Keratinocyte (primary cell): ENCODE measurements around the gene CCL2. TPM values are rescaled to one million over a fixed set of nuclear protein-coding genes. Genes with fewer than 3 reads are reported as not detected.

ENCODE experiments used
- DNase-seq: peaks from one replicate; pipeline ENCODE4 v3.0.0-alpha.2; 2011; ENCODE audit warnings: low read depth, missing footprints, low spot score
- FAIRE-seq: peaks from 2 replicates; lab custom pipeline; 2011; peaks lifted over from hg19 to GRCh38; lab: Jason Lieb, UNC
- H2AFZ ChIP-seq: 2 replicates; pipeline ENCODE4 v1.6.0; 2012; ENCODE audit warnings: low read length, control low read depth, inconsistent platforms; ENCODE audit not compliant: control insufficient read depth
- H3K27ac ChIP-seq: 2 replicates; pipeline ENCODE4 v1.5.1; 2011; ENCODE audit warnings: low read length; ENCODE audit not compliant: control insufficient read depth, insufficient read depth
- H3K27me3 ChIP-seq: 3 replicates; pipeline ENCODE4 v1.6.0; 2011; ENCODE audit warnings: low read length; ENCODE audit not compliant: control insufficient read depth, insufficient read depth; ENCODE audit errors: extremely low read depth
- H3K36me3 ChIP-seq, 2 experiments: 2 replicates in 1 of 2; 3 replicates in 1 of 2; pipeline ENCODE4 v1.5.1; 2011; ENCODE audit warnings: low read length in 2 of 2, mild to moderate bottlenecking in 1 of 2; ENCODE audit not compliant: control insufficient read depth in 2 of 2, insufficient read depth in 2 of 2; ENCODE audit errors: extremely low read depth in 1 of 2
- H3K4me1 ChIP-seq: 3 replicates; pipeline ENCODE4 v1.5.1; 2011; ENCODE audit warnings: low read length; ENCODE audit not compliant: control insufficient read depth, insufficient read depth; ENCODE audit errors: extremely low read depth
- H3K4me2 ChIP-seq: 3 replicates; pipeline ENCODE4 v1.6.0; 2011; ENCODE audit warnings: low read depth, low read length; ENCODE audit not compliant: control insufficient read depth, insufficient read depth; ENCODE audit errors: extremely low read depth
- H3K4me3 ChIP-seq, 3 experiments: fragments of 200-600 bp in 1 of 3; sonication (generic) in 1 of 3; 2 replicates in 2 of 3; 3 replicates in 1 of 3; pipeline ENCODE4 v1.5.1; 2011 to 2016; ENCODE audit warnings: low read length in 3 of 3, mild to moderate bottlenecking in 3 of 3, control low read depth in 2 of 3, inconsistent platforms in 1 of 3, low read depth in 1 of 3, mixed read lengths in 1 of 3, mixed run types in 1 of 3, moderate library complexity in 1 of 3; ENCODE audit not compliant: control insufficient read depth in 2 of 3, insufficient read depth in 2 of 3; ENCODE audit errors: extremely low read depth in 1 of 3
- H3K79me2 ChIP-seq: 2 replicates; pipeline ENCODE4 v1.6.0; 2012; ENCODE audit warnings: low read length; ENCODE audit not compliant: control insufficient read depth, insufficient read depth
- H3K9ac ChIP-seq: 3 replicates; pipeline ENCODE4 v1.6.0; 2011; ENCODE audit warnings: low read length; ENCODE audit not compliant: control insufficient read depth, insufficient read depth; ENCODE audit errors: extremely low read depth
- H3K9me1 ChIP-seq: 3 replicates; pipeline ENCODE4 v1.6.0; 2011; ENCODE audit warnings: low read length; ENCODE audit not compliant: control insufficient read depth, insufficient read depth; ENCODE audit errors: extremely low read depth
- H3K9me3 ChIP-seq: 2 replicates; pipeline ENCODE4 v1.5.1; 2012; ENCODE audit warnings: low read depth, low read length; ENCODE audit not compliant: control insufficient read depth
- H4K20me1 ChIP-seq: 3 replicates; pipeline ENCODE4 v1.6.0; 2011; ENCODE audit warnings: low read length; ENCODE audit not compliant: control insufficient read depth, insufficient read depth; ENCODE audit errors: extremely low read depth
- EZH2 ChIP-seq: IDR thresholded peaks from one replicate; pipeline ENCODE4 v1.6.1; 2012; ENCODE audit warnings: inconsistent platforms, mild to moderate bottlenecking, low read length, moderate library complexity
- dilution Hi-C: fragments of 300-500 bp; cut with MboI; formaldehyde crosslinking; loops from one replicate; pipeline ENCODE4 v1.7.0; 2020; ENCODE audit warnings: low sequenced_read_pairs; ENCODE audit not compliant: extremely low pct_ligation_motif_present
- polyA plus RNA-seq, 5 experiments: library from polyadenylated mRNA; depleted of rRNA in 3 of 5; stranded (reverse) in 3 of 5; stranded (forward) in 1 of 5; unstranded in 1 of 5; fragments of >200 nt; gene quantifications; 1 replicate in 1 of 5; 2 replicates in 3 of 5; 3 replicates in 1 of 5; pipeline versions ENCODE4 v1.2.1 to v1.2.3, GENCODE V29; 2011 to 2012; ENCODE audit warnings: missing spikeins in 2 of 5, low read depth in 1 of 5, low replicate concordance in 1 of 5
- TF ChIP-seq, protein P1 (sequence below), 3 experiments: IDR thresholded peaks in 1 of 3; conservative IDR thresholded peaks in 1 of 3; optimal IDR thresholded peaks in 1 of 3; 2 replicates in 2 of 3; 3 replicates in 1 of 3; pipeline versions ENCODE3 to v1.5.1; 2011; ENCODE audit warnings: low read length in 3 of 3, mild to moderate bottlenecking in 3 of 3, moderate library complexity in 2 of 3, control low read depth in 1 of 3, inconsistent platforms in 1 of 3; ENCODE audit not compliant: insufficient read depth in 2 of 3; ENCODE audit errors: extremely low read depth in 1 of 3

Gene CCL2
- polyA plus RNA-seq, 1 donor (not counting 4 experiments of a cell fraction or from before 2014, with no cell fraction given) = 0.24 TPM

DNA sequence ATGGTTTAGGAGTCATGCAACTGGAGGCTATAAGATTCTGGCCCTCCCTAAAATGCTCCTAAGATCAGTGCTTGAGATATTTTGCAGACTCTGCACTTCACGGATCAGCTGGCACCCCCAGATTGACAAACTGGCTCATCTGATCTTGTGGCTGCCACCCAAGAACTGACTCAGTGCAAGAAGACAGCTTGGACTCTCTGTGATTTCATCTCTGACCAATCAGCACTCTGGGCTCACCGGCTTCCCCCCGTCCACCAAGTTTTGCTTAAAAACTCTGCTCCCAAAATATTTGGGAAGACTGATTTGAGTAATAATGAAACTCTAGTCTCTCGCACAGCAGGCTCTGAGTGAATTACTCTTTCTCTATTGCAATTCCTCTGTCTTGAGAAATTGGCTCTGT is 26.3 kb upstream of the CCL2 start:
- Histone ChIP-seq H4K20me1 (no peaks in the 10 kb centered on the region), H3K36me3 (no peaks in the 10 kb centered on the region), H3K79me2 (no peaks in the 10 kb centered on the region), H3K9me1 (no peaks in the 10 kb centered on the region), H3K9me3 (no peaks in the 10 kb centered on the region), H3K4me1 (no peaks in the 10 kb centered on the region), H3K27ac (no peak overlapping the region), H3K27me3 (peaks cover 7% of the 10 kb centered on the region), H3K4me3 (no peak overlapping the region), H3K4me2 (no peak overlapping the region), H2AFZ (no peak overlapping the region), H3K9ac (no peak overlapping the region)
- dilution Hi-C loops = no loop called here
- no peak for DNase-seq
- FAIRE-seq = no peak
- TF ChIP-seq EZH2 = no peak
- TF ChIP-seq, protein P1, sequence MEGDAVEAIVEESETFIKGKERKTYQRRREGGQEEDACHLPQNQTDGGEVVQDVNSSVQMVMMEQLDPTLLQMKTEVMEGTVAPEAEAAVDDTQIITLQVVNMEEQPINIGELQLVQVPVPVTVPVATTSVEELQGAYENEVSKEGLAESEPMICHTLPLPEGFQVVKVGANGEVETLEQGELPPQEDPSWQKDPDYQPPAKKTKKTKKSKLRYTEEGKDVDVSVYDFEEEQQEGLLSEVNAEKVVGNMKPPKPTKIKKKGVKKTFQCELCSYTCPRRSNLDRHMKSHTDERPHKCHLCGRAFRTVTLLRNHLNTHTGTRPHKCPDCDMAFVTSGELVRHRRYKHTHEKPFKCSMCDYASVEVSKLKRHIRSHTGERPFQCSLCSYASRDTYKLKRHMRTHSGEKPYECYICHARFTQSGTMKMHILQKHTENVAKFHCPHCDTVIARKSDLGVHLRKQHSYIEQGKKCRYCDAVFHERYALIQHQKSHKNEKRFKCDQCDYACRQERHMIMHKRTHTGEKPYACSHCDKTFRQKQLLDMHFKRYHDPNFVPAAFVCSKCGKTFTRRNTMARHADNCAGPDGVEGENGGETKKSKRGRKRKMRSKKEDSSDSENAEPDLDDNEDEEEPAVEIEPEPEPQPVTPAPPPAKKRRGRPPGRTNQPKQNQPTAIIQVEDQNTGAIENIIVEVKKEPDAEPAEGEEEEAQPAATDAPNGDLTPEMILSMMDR (optimal IDR thresholded peaks at IDR 0.05 in 1 of 3, IDR thresholded peaks at IDR 0.05 in 1 of 3, conservative IDR thresholded peaks at IDR 0.05 in 1 of 3; ENCODE audit: extremely low read depth in 1 of 3, insufficient read depth in 2 of 3, low read length in 3 of 3) = no peak

DNA sequence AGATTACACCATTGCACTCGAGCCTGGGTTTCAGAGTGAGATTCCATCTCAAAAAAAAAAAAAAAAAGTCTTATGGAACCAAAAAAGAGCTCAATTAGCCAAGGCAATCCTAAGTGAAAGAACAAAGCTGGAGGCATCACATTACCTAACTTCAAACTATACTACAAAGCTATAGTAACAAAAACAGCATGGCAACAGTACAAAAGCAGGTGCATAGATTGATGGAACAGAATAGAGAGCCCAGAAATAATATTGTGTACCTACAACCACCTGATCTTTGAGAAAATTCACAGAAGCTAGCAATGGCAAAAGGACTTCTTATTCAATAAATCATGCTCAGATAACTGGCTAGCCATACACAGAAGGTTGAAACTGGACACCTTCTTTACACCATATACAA is 24.7 kb upstream of the CCL2 start:
- no peaks in the 10 kb centered on the region for H3K9me1 ChIP-seq
- no peak for FAIRE-seq
- dilution Hi-C loops = no loop called here

More for the DNA sequence above, 24.7 kb upstream of the CCL2 start:
- Histone ChIP-seq H3K4me3 (no peak overlapping the region), H3K4me1 (no peaks in the 10 kb centered on the region), H3K9me3 (no peaks in the 10 kb centered on the region), H3K4me2 (no peak overlapping the region), H3K27me3 (peaks cover 3% of the 10 kb centered on the region), H4K20me1 (no peaks in the 10 kb centered on the region), H3K36me3 (no peaks in the 10 kb centered on the region), H2AFZ (no peak overlapping the region), H3K79me2 (no peaks in the 10 kb centered on the region), H3K27ac (no peak overlapping the region), H3K9ac (no peak overlapping the region)
- DNase-seq = no peak
- TF ChIP-seq, protein P1 (optimal IDR thresholded peaks at IDR 0.05 in 1 of 3, IDR thresholded peaks at IDR 0.05 in 1 of 3, conservative IDR thresholded peaks at IDR 0.05 in 1 of 3; ENCODE audit: extremely low read depth in 1 of 3, insufficient read depth in 2 of 3, low read length in 3 of 3) = no peak
- TF ChIP-seq EZH2 = no peak
